HepG2 (cell line): ENCODE data around the gene CEP55. TPM values are rescaled to one million over a fixed set of nuclear protein-coding genes. Genes with fewer than 3 reads are reported as not detected.
A peak's percentile ranks its signal among the peaks of the same experiment; 100 is the strongest.

Experiments
- ARID4A ChIP-seq: sonication (generic); formaldehyde crosslinking; IDR thresholded peaks from 2 replicates; pipeline ENCODE4 v1.5.0; 2020; ENCODE audit warnings: mild to moderate bottlenecking, missing genetic modification reagents, borderline replicate concordance
- CTCF ChIP-seq: sonication (generic); formaldehyde crosslinking; IDR thresholded peaks from 2 replicates; pipeline ENCODE4 v1.5.0; 2020; ENCODE audit warnings: mild to moderate bottlenecking, missing genetic modification reagents, moderate library complexity
- HNRNPL ChIP-seq: fragments of 200-400 bp; formaldehyde crosslinking; IDR thresholded peaks from 2 replicates; pipeline ENCODE4 v1.6.1; 2017; ENCODE audit warnings: mild to moderate bottlenecking, low read depth, low read length
- LRRFIP1 ChIP-seq: sonication (generic); formaldehyde crosslinking; conservative IDR thresholded peaks from 2 replicates; pipeline ENCODE4 v1.4.0; 2020; ENCODE audit warnings: missing genetic modification reagents
- MBNL3 ChIP-seq: fragments of 250-450 bp; sonication (Bioruptor Pico); conservative IDR thresholded peaks from 2 replicates; pipeline ENCODE4 v1.8.0; 2022; ENCODE audit warnings: mild to moderate bottlenecking, inconsistent platforms
- MLLT10 ChIP-seq: sonication (generic); formaldehyde crosslinking; IDR thresholded peaks from 2 replicates; pipeline ENCODE4 v1.4.0; 2020; ENCODE audit warnings: missing genetic modification reagents
- RORA ChIP-seq: sonication (generic); formaldehyde crosslinking; IDR thresholded peaks from 2 replicates; pipeline ENCODE4 v1.5.0; 2020; ENCODE audit warnings: mild to moderate bottlenecking, missing genetic modification reagents, moderate library complexity
- ZBTB7B ChIP-seq: sonication (generic); formaldehyde crosslinking; IDR thresholded peaks from 2 replicates; pipeline ENCODE4 v1.4.0; 2020; ENCODE audit warnings: missing genetic modification reagents
- ZNF18 ChIP-seq: sonication (generic); formaldehyde crosslinking; IDR thresholded peaks from 2 replicates; pipeline ENCODE4 v1.8.0; 2022; ENCODE audit warnings: mild to moderate bottlenecking, missing genetic modification reagents; ENCODE audit not compliant: insufficient replicate concordance
- ZNF446 ChIP-seq: sonication (generic); formaldehyde crosslinking; IDR thresholded peaks from 2 replicates; pipeline ENCODE4 v1.5.0; 2020; ENCODE audit warnings: mild to moderate bottlenecking, missing genetic modification reagents
- ZNF451 ChIP-seq: sonication (generic); formaldehyde crosslinking; IDR thresholded peaks from 2 replicates; pipeline ENCODE4 v1.5.0; 2020; ENCODE audit warnings: mild to moderate bottlenecking, missing genetic modification reagents
- ZNF556 ChIP-seq: sonication (generic); formaldehyde crosslinking; IDR thresholded peaks from 2 replicates; pipeline ENCODE4 v1.4.0; 2020; ENCODE audit warnings: mild to moderate bottlenecking, missing genetic modification reagents, borderline replicate concordance
- ZNF557 ChIP-seq: sonication (generic); formaldehyde crosslinking; IDR thresholded peaks from 2 replicates; pipeline ENCODE4 v1.4.0; 2020; ENCODE audit warnings: missing genetic modification reagents
- ZNF605 ChIP-seq: sonication (generic); formaldehyde crosslinking; IDR thresholded peaks from 2 replicates; pipeline ENCODE4 v1.8.0; 2022; ENCODE audit warnings: mild to moderate bottlenecking, missing genetic modification reagents
- ZSCAN21 ChIP-seq: sonication (generic); formaldehyde crosslinking; IDR thresholded peaks from 2 replicates; pipeline ENCODE4 v1.8.0; 2022; ENCODE audit warnings: mild to moderate bottlenecking, missing genetic modification reagents, moderate library complexity, borderline replicate concordance
- polyA plus RNA-seq, 8 experiments: library from polyadenylated mRNA; depleted of rRNA in 3 of 8; stranded (reverse) in 7 of 8; unstranded in 1 of 8; fragments of >200 nt; fragmentation: Illumina TruSeq in 4 of 8; extraction: Trizol in 4 of 8; gene quantifications; 2 replicates each; pipeline versions ENCODE4 v1.2.1 to v1.2.3, GENCODE V29; 2011 to 2016; ENCODE audit warnings: low read depth in 4 of 8, missing spikeins in 1 of 8, mixed read lengths in 1 of 8; ENCODE audit not compliant: insufficient read depth in 1 of 8
- total RNA-seq, 5 experiments: library from RNA; depleted of rRNA; stranded (reverse); fragments of >200 nt; fragmentation: Illumina TruSeq; extraction: Trizol; gene quantifications; 2 replicates each; pipeline ENCODE4 v1.2.3, GENCODE V29; 2016; ENCODE audit warnings: low read depth in 1 of 5
- TF ChIP-seq, protein P1 (sequence below): IDR thresholded peaks from 2 replicates; pipeline ENCODE4 v1.6.1; 2016; ENCODE audit warnings: missing compliant biosample characterization, missing genetic modification reagents, borderline replicate concordance
- TF ChIP-seq, protein P2 (sequence below): sonication (generic); formaldehyde crosslinking; IDR thresholded peaks from 2 replicates; pipeline ENCODE4 v1.8.1; 2023; ENCODE audit warnings: mild to moderate bottlenecking, missing genetic modification reagents, borderline replicate concordance

CEP55 gene
- total and polyA plus RNA-seq, 2 of the 13 experiments (the other 11 are each of a cell fraction or from before 2014, with no cell fraction given), result 6.5 to 17.1 TPM

DNA sequence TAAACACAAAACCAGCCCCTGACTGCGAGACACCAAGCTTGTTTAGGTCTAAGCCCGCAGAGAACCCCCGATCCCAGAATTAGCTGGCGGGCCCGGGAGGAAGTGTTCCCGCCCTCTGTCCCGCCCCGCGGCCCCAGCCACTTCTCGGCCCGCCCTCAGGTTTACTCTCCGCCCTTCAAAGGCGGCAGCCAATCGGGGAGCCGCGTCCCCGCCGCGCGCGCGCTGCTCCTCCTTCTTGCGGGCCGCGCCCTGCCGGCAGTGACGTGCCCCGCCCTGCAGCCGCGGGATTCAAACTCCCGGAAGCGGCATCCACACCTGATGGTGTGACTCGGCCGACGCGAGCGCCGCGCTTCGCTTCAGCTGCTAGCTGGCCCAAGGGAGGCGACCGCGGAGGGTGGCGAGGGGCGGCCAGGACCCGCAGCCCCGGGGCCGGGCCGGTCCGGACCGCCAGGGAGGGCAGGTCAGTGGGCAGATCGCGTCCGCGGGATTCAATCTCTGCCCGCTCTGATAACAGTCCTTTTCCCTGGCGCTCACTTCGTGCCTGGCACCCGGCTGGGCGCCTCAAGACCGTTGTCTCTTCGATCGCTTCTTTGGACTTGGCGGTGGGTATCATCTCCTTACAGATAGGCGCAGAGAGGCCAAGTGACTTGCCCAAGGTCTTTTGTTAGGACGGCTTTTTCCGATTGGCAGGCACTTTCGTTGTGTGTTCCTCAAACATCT lies at the start of gene CEP55 (continued):
- TF ChIP-seq MBNL3 (CRISPR knock-in tag) (no peak), ARID4A (CRISPR knock-in tag) (peak; percentile 100), ZSCAN21 (CRISPR knock-in tag) (peak; percentile 57; the same call in 1 of the 2 replicates), ZBTB7B (0 out of 2 replicates have a peak, but pooled peaks have one; percentile 47), HNRNPL (no peak), ZNF446 (CRISPR knock-in tag) (no peak), ZNF18 (CRISPR knock-in tag) (no peak), MLLT10 (no peak), ZNF556 (CRISPR knock-in tag) (peak; percentile 84; the same call in 1 of the 2 replicates), RORA (CRISPR knock-in tag) (no peak), CTCF (CRISPR knock-in tag) (no peak; the same call in 1 of the 2 replicates), ZNF557 (CRISPR knock-in tag) (no peak), LRRFIP1 (CRISPR knock-in tag) (no peak), ZNF605 (CRISPR knock-in tag) (0 out of 2 replicates have a peak, but pooled peaks have one; percentile 10), ZNF451 (CRISPR knock-in tag) (no peak)
- TF ChIP-seq, protein P1, sequence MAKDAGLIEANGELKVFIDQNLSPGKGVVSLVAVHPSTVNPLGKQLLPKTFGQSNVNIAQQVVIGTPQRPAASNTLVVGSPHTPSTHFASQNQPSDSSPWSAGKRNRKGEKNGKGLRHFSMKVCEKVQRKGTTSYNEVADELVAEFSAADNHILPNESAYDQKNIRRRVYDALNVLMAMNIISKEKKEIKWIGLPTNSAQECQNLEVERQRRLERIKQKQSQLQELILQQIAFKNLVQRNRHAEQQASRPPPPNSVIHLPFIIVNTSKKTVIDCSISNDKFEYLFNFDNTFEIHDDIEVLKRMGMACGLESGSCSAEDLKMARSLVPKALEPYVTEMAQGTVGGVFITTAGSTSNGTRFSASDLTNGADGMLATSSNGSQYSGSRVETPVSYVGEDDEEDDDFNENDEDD, result peak; percentile 100
- TF ChIP-seq, protein P2, sequence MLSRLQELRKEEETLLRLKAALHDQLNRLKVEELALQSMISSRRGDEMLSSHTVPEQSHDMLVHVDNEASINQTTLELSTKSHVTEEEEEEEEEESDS (CRISPR knock-in tag), result no peak
